GM12891 (cell line): Measurements from ENCODE around the gene BOC.

Experiments used
- POLR2A ChIP-seq: IDR thresholded peaks from 2 replicates; pipeline ENCODE4 v1.6.1; 2011; ENCODE audit warnings: low read depth, low read length, control low read depth
- TAF1 ChIP-seq: IDR thresholded peaks from 2 replicates; pipeline ENCODE4 v1.6.1; 2011; ENCODE audit warnings: low read depth, low read length, control low read depth

- TF ChIP-seq TAF1 (no peak), POLR2A (no peak)
These were observed 55.4 kb downstream of the BOC start for GRCh38 chr3:113266738-113267137.
